Stomach smooth muscle (tissue), 2 donors: Measurements from ENCODE around the gene CYB5R4.
"Not testable (repeated sequence)": the region's sequence is repeated elsewhere in the genome, so short reads cannot be mapped to it uniquely, and the experiment has no call there.

Experiments
- H3K27ac ChIP-seq: one replicate; pipeline ENCODE4 v1.7.0; 2013; ENCODE audit warnings: mild to moderate bottlenecking, low read length, inconsistent platforms
- H3K27me3 ChIP-seq, 2 donors: one replicate each; pipeline ENCODE4 v1.7.0; 2013; ENCODE audit warnings: low read length in 2 of 2; ENCODE audit not compliant: insufficient read depth in 2 of 2, control insufficient read depth in 1 of 2
- H3K36me3 ChIP-seq, 2 donors: one replicate each; pipeline ENCODE4 v1.7.0; 2013; ENCODE audit warnings: low read length in 2 of 2; ENCODE audit not compliant: control insufficient read depth in 2 of 2, insufficient read depth in 2 of 2
- H3K4me1 ChIP-seq: one replicate; pipeline ENCODE4 v1.7.0; 2013; ENCODE audit warnings: low read length; ENCODE audit not compliant: control insufficient read depth, insufficient read depth
- H3K4me3 ChIP-seq, 2 donors: one replicate each; pipeline ENCODE4 v1.7.0; 2013; ENCODE audit warnings: low read length in 2 of 2
- H3K9ac ChIP-seq, 2 donors: one replicate each; pipeline ENCODE4 v1.7.0; 2013; ENCODE audit warnings: low read length in 2 of 2, mild to moderate bottlenecking in 1 of 2
- H3K9me3 ChIP-seq, 2 donors: one replicate each; pipeline ENCODE4 v1.7.0; 2013; ENCODE audit warnings: low read length in 2 of 2; ENCODE audit not compliant: control insufficient read depth in 2 of 2
- donor health status: healthy.
- donor health status: Pancreatic carcinoma.

CYB5R4 gene

GRCh38 chr6:83885984-83886383 lies 26.5 kb downstream of the CYB5R4 start:
- no peak overlapping the region for H3K4me3 ChIP-seq
- H3K27me3 ChIP-seq: no peaks in the 10 kb centered on the region
- no peak overlapping the region for H3K9ac ChIP-seq
- no peaks in the 10 kb centered on the region for H3K9me3 ChIP-seq
- H3K36me3 ChIP-seq: no peaks in the 10 kb centered on the region
- H3K27ac ChIP-seq: no peak overlapping the region
- no peaks in the 10 kb centered on the region for H3K4me1 ChIP-seq

GRCh38 chr6:83889621-83890020 lies 30.1 kb downstream of the CYB5R4 start:
- peaks cover 0 to 3% of the 10 kb centered on the region in 2 donors for H3K36me3 ChIP-seq
- H3K27me3 ChIP-seq: no peaks in the 10 kb centered on the region

GRCh38 chr6:83890520-83890919 lies 31.0 kb downstream of the CYB5R4 start:
- Histone ChIP-seq H3K27ac (no peak overlapping the region), H3K4me3 (no peak overlapping the region), H3K9ac (no peak overlapping the region), H3K36me3 (peaks cover 2 to 3% of the 10 kb centered on the region in 2 donors), H3K27me3 (no peaks in the 10 kb centered on the region), H3K4me1 (no peaks in the 10 kb centered on the region), H3K9me3 (no peaks in the 10 kb centered on the region)

More at GRCh38 chr6:83889621-83890020, 30.1 kb downstream of the CYB5R4 start:
- no peaks in the 10 kb centered on the region for H3K4me1 ChIP-seq
- no peaks in the 10 kb centered on the region for H3K9me3 ChIP-seq
- H3K4me3 ChIP-seq: no peak overlapping the region
- H3K27ac ChIP-seq: no peak overlapping the region
- H3K9ac ChIP-seq: no peak overlapping the region

- Histone ChIP-seq H3K4me1 (no peaks in the 10 kb centered on the region), H3K9me3 (no peaks in the 10 kb centered on the region), H3K9ac (no peak overlapping the region), H3K27me3 (no peaks in the 10 kb centered on the region), H3K36me3 (peaks cover 2 to 3% of the 10 kb centered on the region in 2 donors), H3K27ac (no peak overlapping the region), H3K4me3 (no peak overlapping the region)
Observed at GRCh38 chr6:83891586-83891985, 32.1 kb downstream of the CYB5R4 start.

GRCh38 chr6:83893024-83893423 lies 33.5 kb downstream of the CYB5R4 start:
- Histone ChIP-seq H3K36me3 (peaks cover 2 to 3% of the 10 kb centered on the region in 2 donors), H3K27ac (no peak overlapping the region), H3K4me3 (no peak overlapping the region), H3K4me1 (no peaks in the 10 kb centered on the region), H3K9me3 (no peaks in the 10 kb centered on the region), H3K9ac (no peak overlapping the region), H3K27me3 (no peaks in the 10 kb centered on the region)

- H3K9ac ChIP-seq, H3K4me3 ChIP-seq, H3K27me3 ChIP-seq, H3K36me3 ChIP-seq, H3K27ac ChIP-seq, H3K9me3 ChIP-seq, H3K4me1 ChIP-seq: not testable (repeated sequence)
Observed at GRCh38 chr6:83897094-83897493, 37.6 kb downstream of the CYB5R4 start.

GRCh38 chr6:83901624-83902023 lies 42.1 kb downstream of the CYB5R4 start:
- no peak overlapping the region for H3K27ac ChIP-seq
- H3K36me3 ChIP-seq: no peaks in the 10 kb centered on the region
- H3K27me3 ChIP-seq: no peaks in the 10 kb centered on the region
- no peak overlapping the region for H3K4me3 ChIP-seq
- no peak overlapping the region for H3K9ac ChIP-seq
- H3K4me1 ChIP-seq: no peaks in the 10 kb centered on the region
- no peaks in the 10 kb centered on the region for H3K9me3 ChIP-seq

- H3K9ac ChIP-seq: no peak overlapping the region
- H3K9me3 ChIP-seq: no peaks in the 10 kb centered on the region
- H3K36me3 ChIP-seq: no peaks in the 10 kb centered on the region
- H3K27me3 ChIP-seq: no peaks in the 10 kb centered on the region
- H3K4me3 ChIP-seq: no peak overlapping the region
- no peak overlapping the region for H3K27ac ChIP-seq
- no peaks in the 10 kb centered on the region for H3K4me1 ChIP-seq
Observed at GRCh38 chr6:83904395-83904794, 44.9 kb downstream of the CYB5R4 start.

GRCh38 chr6:83905648-83906047 lies 46.2 kb downstream of the CYB5R4 start:
- H3K9me3 ChIP-seq: no peaks in the 10 kb centered on the region
- no peaks in the 10 kb centered on the region for H3K4me1 ChIP-seq
- no peaks in the 10 kb centered on the region for H3K27me3 ChIP-seq
- no peak overlapping the region for H3K27ac ChIP-seq
- no peaks in the 10 kb centered on the region for H3K36me3 ChIP-seq
- H3K9ac ChIP-seq: no peak overlapping the region
- no peak overlapping the region for H3K4me3 ChIP-seq

- not testable (repeated sequence) for H3K9ac ChIP-seq, H3K27me3 ChIP-seq, H3K4me3 ChIP-seq, H3K27ac ChIP-seq, H3K9me3 ChIP-seq, H3K4me1 ChIP-seq, H3K36me3 ChIP-seq
Observed at GRCh38 chr6:83907623-83908390, 48.3 kb downstream of the CYB5R4 start.

- H3K9me3 ChIP-seq: no peaks in the 10 kb centered on the region
- no peaks in the 10 kb centered on the region for H3K36me3 ChIP-seq
- H3K27ac ChIP-seq: no peak overlapping the region
- no peaks in the 10 kb centered on the region for H3K27me3 ChIP-seq
- H3K9ac ChIP-seq: no peak overlapping the region
- H3K4me1 ChIP-seq: no peaks in the 10 kb centered on the region
- H3K4me3 ChIP-seq: no peak overlapping the region
Observed at GRCh38 chr6:83908813-83909212, 49.3 kb downstream of the CYB5R4 start.
